ENCODE measurements around the gene ROPN1L. TPM values are rescaled to one million over a fixed set of nuclear protein-coding genes. Genes with fewer than 3 reads are reported as not detected.
"Not testable (repeated sequence)": the region's sequence is repeated elsewhere in the genome, so short reads cannot be mapped to it uniquely, and the experiment has no call there.

Gene ROPN1L
- total RNA-seq (1 to 10 TPM; 4.7 to 5.3 TPM), total RNA-seq (1.0 to 2.0 reads per million in 2 donors)

DNA sequence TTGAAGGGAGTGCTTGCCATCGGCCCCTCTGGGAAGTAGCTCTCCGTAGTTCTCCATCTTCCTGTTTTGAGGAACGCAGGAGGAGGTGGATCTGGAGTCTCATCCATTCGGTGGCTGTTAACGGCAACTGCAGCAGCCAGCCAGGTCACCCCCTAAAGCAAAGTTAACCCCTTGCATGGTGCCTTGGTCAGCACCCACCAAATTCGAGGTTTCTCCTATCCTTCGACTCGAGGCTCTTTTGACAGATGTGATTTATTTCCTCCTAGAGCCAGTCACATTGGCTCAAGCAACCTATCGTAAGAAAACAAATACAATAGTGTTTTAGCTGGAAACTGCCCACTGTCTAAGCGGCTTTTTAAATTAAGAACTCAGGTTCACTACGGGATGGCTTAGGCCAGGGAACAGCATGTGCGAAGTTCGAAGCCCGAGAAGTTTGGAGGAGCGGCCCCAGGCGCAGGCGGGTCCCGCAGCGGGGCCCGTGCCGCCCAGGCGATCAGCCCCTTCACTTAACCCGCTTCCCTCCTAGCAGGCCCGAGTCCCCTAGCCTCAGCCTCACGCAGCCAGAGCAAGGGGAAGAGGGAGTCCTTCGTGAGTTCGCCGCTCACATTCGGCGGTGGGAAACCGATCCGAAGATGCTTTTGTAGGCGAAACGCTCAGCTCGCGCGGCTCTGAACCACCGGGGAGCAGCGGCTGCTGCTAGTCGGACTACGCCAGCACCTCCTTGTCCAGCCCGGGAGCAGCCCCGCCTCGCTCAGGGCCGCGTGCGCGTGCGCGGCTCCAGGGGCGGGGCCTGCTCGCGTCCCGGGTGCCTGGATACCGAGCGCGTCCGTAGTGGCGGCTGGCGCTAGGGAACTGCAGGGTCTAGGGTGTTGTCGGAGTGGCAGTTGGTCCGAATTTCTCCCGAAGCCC lies at the start of gene ROPN1L:
Gene ROPN1L, plus strand, starts transcription at position 797 of the 909 bp plus-strand sequence. CDS start 289 bp downstream, outside the sequence.
- DNase-seq (peak; percentile 74 to 77 (median 76)), ATAC-seq (peak; percentile 95)
- Mint-ChIP-seq H3K27me3 (no peaks in the 10 kb centered on the region), H3K36me3 (ENCODE audit: low read depth) (no peaks in the 10 kb centered on the region), H3K4me3 (peak within 1 kb of the TSS; percentile 92), H3K27ac (peak within 1 kb of the TSS; percentile 56), H3K4me1 (peaks cover 38% of the 10 kb centered on the region)
- H3K9me3 ChIP-seq (ENCODE audit: control insufficient read depth, low read length, poor library complexity, severe bottlenecking): no peaks in the 10 kb centered on the region

DNA sequence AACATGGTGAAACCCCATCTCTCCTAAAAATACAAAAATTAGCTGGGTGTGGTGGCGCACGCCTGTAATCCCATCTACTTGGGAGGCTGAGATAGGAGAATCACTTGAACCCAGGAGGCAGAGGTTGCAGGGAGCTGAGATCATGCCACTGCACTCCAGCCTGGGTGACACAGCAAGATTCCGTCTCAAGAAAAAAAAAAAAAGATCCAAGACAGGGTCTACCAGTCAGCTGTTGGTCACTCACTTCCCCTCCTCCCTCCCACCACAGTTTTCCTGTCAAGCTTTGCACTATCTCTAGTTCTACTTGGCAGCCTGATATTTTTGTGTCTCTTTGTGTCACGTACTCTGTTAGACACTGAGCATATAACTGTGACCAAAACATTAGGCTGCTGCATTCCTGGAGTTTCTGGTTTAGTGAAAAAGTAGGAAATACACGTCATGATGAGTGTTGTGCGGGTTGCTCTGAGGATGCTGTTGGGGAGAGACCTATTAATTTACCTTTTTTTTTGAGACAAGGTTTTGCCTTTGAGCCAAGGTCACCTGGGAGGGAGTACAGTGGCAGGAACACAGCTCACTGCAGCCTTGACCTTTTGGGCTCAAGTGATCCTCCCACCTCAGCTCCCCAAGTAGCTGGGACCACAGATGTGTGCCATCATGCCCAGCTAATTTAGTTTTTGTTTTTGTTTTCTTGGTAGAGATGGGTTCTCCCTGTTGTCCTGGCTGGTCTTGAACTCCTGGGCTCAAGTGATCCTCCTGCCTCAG lies 48.9 kb upstream of the ROPN1L start:
- not testable (repeated sequence) for ATAC-seq

DNA sequence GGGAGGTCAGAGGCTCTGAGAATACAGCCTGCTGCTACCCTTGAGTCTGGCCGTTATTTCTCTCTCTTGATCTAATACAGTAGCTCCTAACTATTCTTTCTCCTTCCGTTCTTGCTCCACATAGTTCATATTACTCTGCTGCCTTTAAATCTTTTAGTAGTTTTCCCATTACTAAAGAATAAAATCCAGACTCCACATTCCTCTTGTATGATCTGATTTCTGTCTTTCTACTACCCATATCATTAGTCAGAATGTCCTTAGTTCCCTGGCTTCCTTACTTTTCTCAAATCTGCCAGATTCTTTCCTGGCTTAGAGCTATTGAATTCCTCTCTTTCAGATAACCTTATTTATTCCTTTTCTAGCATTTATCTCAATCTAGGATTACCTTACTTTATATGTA lies 48.2 kb upstream of the ROPN1L start:
- H3K9me3 ChIP-seq (ENCODE audit: control insufficient read depth, low read length, poor library complexity, severe bottlenecking): no peaks in the 10 kb centered on the region
- Mint-ChIP-seq H3K4me3 (no peak overlapping the region), H3K27ac (no peak overlapping the region), H3K36me3 (ENCODE audit: low read depth) (peaks cover 11% of the 10 kb centered on the region), H3K4me1 (peaks cover 12% of the 10 kb centered on the region), H3K27me3 (no peaks in the 10 kb centered on the region)
- DNase-seq (no peak), ATAC-seq (no peak)

More for the DNA sequence above, 48.9 kb upstream of the ROPN1L start:
- not testable (repeated sequence) for DNase-seq; H3K4me3 Mint-ChIP-seq; H3K27ac Mint-ChIP-seq; H3K27me3 Mint-ChIP-seq; H3K9me3 ChIP-seq (ENCODE audit: control insufficient read depth, low read length, poor library complexity, severe bottlenecking)
- Mint-ChIP-seq H3K4me1 (peaks cover 12% of the 10 kb centered on the region), H3K36me3 (ENCODE audit: low read depth) (peaks cover 11% of the 10 kb centered on the region)

DNA sequence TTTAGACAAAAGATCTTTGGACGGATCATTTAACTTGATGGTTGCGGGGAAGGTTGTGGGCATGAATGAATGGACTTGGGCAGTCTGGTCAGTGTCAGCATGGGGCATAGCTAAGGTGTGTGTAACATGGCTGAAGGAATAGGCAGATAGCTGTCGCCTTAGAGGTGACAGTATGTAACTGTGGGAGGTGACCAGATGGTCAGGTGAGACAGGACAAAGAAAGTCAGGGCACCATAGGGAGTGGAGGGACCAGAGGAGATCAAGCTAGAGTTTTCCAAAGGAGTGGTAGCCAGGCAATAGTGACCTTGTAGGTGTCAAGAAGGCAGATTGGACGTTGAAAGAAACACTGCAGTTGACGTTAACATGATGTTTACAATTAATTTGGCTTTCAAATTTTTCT lies 45.1 kb upstream of the ROPN1L start:
- Mint-ChIP-seq H3K4me1 (peaks cover 16% of the 10 kb centered on the region), H3K27ac (peak overlapping the region; percentile 65), H3K27me3 (no peaks in the 10 kb centered on the region), H3K36me3 (ENCODE audit: low read depth) (peaks cover 11% of the 10 kb centered on the region), H3K4me3 (no peak overlapping the region)
- ATAC-seq (no peak), DNase-seq (no peak)
- H3K9me3 ChIP-seq (ENCODE audit: control insufficient read depth, low read length, poor library complexity, severe bottlenecking): no peaks in the 10 kb centered on the region

DNA sequence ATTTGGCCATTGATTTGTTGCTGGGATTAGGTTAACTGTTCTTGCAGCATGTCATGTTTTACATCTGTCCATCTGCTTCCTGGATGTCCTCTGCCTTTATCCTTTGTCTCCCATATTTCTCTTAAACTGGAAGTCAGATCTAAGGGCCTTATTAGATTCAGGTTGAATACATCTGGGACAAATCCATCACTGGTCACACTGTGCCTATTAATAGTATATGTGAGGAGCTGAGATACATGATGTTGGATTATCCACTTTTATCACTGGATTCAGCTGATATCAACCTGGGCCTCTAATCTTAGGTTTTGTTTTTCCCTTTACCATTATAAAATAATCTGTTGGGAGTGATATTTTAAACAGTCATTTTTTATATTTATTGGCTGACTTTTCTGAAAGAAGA lies 41.8 kb upstream of the ROPN1L start:
- ATAC-seq (no peak), DNase-seq (no peak)
- H3K4me1 Mint-ChIP-seq: peaks cover 14% of the 10 kb centered on the region
- H3K36me3 Mint-ChIP-seq (ENCODE audit: low read depth): peaks cover 10% of the 10 kb centered on the region
- H3K4me3 Mint-ChIP-seq: no peak overlapping the region
- H3K27ac Mint-ChIP-seq: peak overlapping the region; percentile 62
- H3K27me3 Mint-ChIP-seq: no peaks in the 10 kb centered on the region
- no peaks in the 10 kb centered on the region for H3K9me3 ChIP-seq (ENCODE audit: control insufficient read depth, low read length, poor library complexity, severe bottlenecking)

DNA sequence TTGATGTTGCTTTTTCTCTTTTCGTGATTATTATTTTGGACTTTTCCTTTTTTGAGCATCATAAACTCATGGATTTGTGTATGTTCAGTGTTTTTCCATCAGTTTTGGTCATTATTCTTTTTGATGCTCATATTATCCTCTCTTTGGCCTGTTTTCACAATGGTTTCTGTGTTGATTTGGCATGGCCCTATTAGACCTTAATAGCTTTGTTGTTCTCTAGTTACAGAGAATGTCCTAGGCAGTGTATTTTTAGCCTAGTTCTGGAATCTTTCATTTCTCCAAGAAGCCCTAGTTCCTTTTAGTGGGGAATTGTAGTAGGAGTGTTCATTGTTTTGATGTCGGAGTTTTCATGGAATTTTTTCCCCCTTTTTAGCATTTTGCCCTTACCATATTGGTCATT lies 41.3 kb upstream of the ROPN1L start:
- Mint-ChIP-seq H3K4me1 (peaks cover 14% of the 10 kb centered on the region), H3K27me3 (no peaks in the 10 kb centered on the region), H3K4me3 (no peak overlapping the region), H3K36me3 (ENCODE audit: low read depth) (peaks cover 10% of the 10 kb centered on the region), H3K27ac (peak overlapping the region; percentile 62)
- no peak for DNase-seq
- H3K9me3 ChIP-seq (ENCODE audit: control insufficient read depth, low read length, poor library complexity, severe bottlenecking): no peaks in the 10 kb centered on the region
- ATAC-seq: no peak

DNA sequence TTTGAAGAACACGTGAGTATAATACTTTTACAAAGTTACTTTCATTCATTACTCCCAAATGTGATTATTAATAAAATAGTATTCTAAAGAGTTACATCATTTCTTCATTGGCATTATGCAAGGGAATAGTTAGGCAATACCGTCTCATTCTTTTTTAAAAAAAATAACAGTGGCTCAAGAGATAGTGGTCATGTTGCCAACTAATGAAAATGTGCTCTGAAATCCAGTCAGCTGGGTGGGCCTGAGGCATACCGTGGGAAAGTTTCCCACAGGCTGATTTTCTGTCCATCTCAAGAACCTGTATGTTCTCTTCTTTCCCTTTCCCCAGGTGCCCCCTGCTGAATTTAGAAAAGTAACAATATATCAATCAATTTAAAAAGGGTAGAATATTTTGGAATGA lies 40.8 kb upstream of the ROPN1L start:
- Mint-ChIP-seq H3K36me3 (ENCODE audit: low read depth) (peaks cover 10% of the 10 kb centered on the region), H3K4me3 (no peak overlapping the region), H3K27ac (peak overlapping the region; percentile 62), H3K27me3 (no peaks in the 10 kb centered on the region), H3K4me1 (peaks cover 14% of the 10 kb centered on the region)
- no peak for ATAC-seq
- no peaks in the 10 kb centered on the region for H3K9me3 ChIP-seq (ENCODE audit: control insufficient read depth, low read length, poor library complexity, severe bottlenecking)
- DNase-seq: no peak

DNA sequence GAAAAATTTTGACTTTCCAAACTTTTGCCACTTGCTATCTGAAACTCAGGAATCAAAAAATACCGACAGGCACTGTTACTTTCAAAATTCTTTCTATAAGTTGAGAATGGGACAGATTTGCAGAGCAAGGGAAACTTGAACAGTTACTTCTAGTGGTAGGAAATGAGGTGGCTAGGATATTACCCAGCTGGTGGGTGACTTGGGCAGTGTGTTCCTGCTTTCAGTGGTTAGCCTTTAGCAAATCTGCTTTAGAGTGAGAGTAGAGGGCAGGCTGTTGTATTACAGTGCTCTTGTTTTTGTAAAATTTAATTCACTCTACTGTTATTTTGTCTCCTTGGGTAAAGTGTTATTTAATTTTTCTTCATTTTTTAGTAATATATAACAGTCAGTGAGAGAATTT lies 40.2 kb upstream of the ROPN1L start:
- Mint-ChIP-seq H3K36me3 (ENCODE audit: low read depth) (peaks cover 5% of the 10 kb centered on the region), H3K27me3 (no peaks in the 10 kb centered on the region), H3K27ac (peak overlapping the region; percentile 62), H3K4me1 (peaks cover 9% of the 10 kb centered on the region), H3K4me3 (no peak overlapping the region)
- no peak for DNase-seq
- H3K9me3 ChIP-seq (ENCODE audit: control insufficient read depth, low read length, poor library complexity, severe bottlenecking): no peaks in the 10 kb centered on the region
- ATAC-seq: no peak

DNA sequence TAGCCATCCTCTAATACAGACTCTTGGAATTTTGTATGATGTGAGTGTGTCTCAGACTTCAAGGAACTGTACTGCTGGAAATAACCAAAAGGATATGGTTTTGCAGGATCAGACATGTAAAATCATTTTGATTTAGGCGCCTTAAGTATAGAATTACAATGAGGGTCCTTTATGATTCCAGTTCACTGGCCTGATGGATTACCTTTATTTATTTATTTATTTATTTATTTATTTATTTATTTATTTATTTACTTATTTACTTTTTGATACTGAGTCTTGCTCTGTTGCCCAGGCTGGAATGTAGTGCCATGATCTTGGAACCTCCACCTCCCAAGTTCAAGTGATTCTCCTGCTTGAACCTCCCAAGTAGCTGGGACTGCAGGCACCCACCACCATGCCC lies 37.9 kb upstream of the ROPN1L start:
- Mint-ChIP-seq H3K4me1 (peaks cover 10% of the 10 kb centered on the region), H3K27ac (no peak overlapping the region), H3K4me3 (no peak overlapping the region), H3K36me3 (ENCODE audit: low read depth) (peaks cover 4% of the 10 kb centered on the region), H3K27me3 (no peaks in the 10 kb centered on the region)
- H3K9me3 ChIP-seq (ENCODE audit: control insufficient read depth, low read length, poor library complexity, severe bottlenecking): no peaks in the 10 kb centered on the region
- no peak for ATAC-seq
- no peak for DNase-seq

DNA sequence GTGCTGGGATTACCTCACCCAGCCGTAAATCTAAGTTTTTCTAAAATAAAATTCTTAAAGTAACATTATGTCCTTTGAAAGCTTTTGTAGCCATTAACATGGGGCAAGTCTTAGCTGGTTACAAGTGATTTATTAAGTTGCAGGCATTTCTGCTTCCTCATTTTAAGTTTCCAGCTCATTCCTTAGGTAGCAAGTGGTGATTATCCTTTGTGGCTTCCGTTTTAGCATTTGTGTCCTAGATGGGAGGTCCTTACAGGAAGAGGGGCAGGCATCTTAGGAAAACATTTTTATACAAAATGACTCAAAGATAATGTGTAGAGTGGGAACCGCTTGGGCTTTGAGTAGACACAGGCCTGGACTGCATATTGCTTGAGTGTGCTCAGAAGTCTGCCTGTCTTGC lies 35.0 kb upstream of the ROPN1L start:
- H3K27me3 Mint-ChIP-seq: no peaks in the 10 kb centered on the region
- H3K4me1 Mint-ChIP-seq: peaks cover 13% of the 10 kb centered on the region
- DNase-seq (no peak), ATAC-seq (no peak)
- no peaks in the 10 kb centered on the region for H3K9me3 ChIP-seq (ENCODE audit: control insufficient read depth, low read length, poor library complexity, severe bottlenecking)
- H3K4me3 Mint-ChIP-seq: no peak overlapping the region
- H3K36me3 Mint-ChIP-seq (ENCODE audit: low read depth): peaks cover 9% of the 10 kb centered on the region
- H3K27ac Mint-ChIP-seq: no peak overlapping the region

DNA sequence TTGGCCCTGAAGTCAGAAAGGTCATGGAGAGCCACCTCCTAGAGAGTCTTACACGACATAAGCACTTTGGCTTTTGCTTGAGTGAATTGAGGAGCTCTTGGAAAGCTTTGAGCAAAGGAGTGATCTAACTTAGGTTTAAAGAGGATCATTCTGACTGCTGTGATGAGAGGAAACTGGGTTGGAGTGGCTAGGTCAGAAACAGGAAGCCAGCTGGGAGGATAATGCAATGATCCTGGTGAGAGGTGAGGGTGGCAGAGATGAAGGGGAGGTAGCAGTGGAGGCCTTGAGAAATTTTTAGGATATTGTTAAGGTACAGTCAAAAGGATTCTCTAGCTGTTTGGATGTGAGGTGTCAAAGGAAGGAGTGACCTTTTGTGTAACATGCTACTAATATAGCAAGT lies 32.2 kb upstream of the ROPN1L start:
- Mint-ChIP-seq H3K4me3 (peak overlapping the region; percentile 72), H3K4me1 (peaks cover 13% of the 10 kb centered on the region), H3K27me3 (no peaks in the 10 kb centered on the region), H3K27ac (peak overlapping the region; percentile 88), H3K36me3 (ENCODE audit: low read depth) (peaks cover 15% of the 10 kb centered on the region)
- H3K9me3 ChIP-seq (ENCODE audit: control insufficient read depth, low read length, poor library complexity, severe bottlenecking): no peaks in the 10 kb centered on the region
- DNase-seq (no peak), ATAC-seq (no peak)

DNA sequence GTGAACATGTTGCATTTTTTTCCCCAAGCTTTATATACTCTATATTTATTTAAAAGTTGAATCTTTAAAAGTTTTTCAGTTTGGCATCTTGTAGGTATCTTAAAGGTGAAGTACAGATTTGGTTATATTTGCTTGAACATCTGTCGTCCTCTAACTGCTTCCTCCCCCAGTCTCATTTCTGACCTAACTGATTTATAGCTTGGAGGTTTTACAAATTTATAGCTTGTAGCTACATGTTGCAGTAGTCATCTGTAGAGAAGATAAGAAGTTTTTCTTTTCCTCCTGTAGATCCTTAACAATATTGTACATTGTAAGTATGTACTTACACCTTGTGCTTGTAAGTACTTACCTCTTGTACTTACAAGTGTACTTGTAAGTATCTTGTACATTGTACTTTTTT lies 31.0 kb upstream of the ROPN1L start:
- no peak for ATAC-seq
- H3K9me3 ChIP-seq (ENCODE audit: control insufficient read depth, low read length, poor library complexity, severe bottlenecking): no peaks in the 10 kb centered on the region
- peaks cover 13% of the 10 kb centered on the region for H3K4me1 Mint-ChIP-seq
- no peaks in the 10 kb centered on the region for H3K27me3 Mint-ChIP-seq
- no peak overlapping the region for H3K27ac Mint-ChIP-seq
- H3K4me3 Mint-ChIP-seq: no peak overlapping the region
- DNase-seq: no peak
- peaks cover 15% of the 10 kb centered on the region for H3K36me3 Mint-ChIP-seq (ENCODE audit: low read depth)

DNA sequence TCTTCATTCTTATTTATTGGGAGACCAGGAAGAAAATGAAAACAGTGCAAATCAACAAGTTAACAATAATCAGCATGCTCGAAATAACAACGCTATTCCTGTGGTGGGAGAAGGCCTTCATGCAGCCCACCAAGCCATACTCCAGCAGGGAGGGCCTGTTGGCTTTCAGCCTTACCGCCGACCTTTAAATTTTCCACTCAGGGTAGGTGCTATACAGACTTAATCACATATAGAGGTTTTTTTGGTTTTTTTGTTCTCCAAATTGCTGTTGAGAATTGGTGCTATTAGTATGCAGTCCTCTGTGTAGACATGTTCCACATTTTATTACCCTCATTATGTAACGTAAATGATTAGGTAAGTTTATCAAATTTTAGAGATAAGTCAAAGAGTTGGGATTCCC lies 30.3 kb upstream of the ROPN1L start:
- H3K4me3 Mint-ChIP-seq: no peak overlapping the region
- H3K9me3 ChIP-seq (ENCODE audit: control insufficient read depth, low read length, poor library complexity, severe bottlenecking): no peaks in the 10 kb centered on the region
- DNase-seq: no peak
- ATAC-seq: no peak
- peak overlapping the region; percentile 11 for H3K27ac Mint-ChIP-seq
- peaks cover 13% of the 10 kb centered on the region for H3K4me1 Mint-ChIP-seq
- no peaks in the 10 kb centered on the region for H3K27me3 Mint-ChIP-seq
- peaks cover 15% of the 10 kb centered on the region for H3K36me3 Mint-ChIP-seq (ENCODE audit: low read depth)

Data from T-helper 17 cell (primary cell).